ENCODE measurements around the gene TBX21. TPM values are rescaled to one million over a fixed set of nuclear protein-coding genes. Genes with fewer than 3 reads are reported as not detected.

The TBX21 gene
- total and polyA plus RNA-seq, 12 donors: 0.07 to 2.0 (median 0.21) TPM; not detected in 4

- WGBS, 2 donors: 1 to 2% methylated on average over 70 of the region's 70 CpGs
- Histone ChIP-seq H3K36me3 (no peaks in the 10 kb centered on the region), H3K27ac (no peak overlapping the region), H3K27me3 (peaks cover 0 to 96% (median 89%) of the 10 kb centered on the region in 7 donors), H3K9me3 (no peaks in the 10 kb centered on the region), H3K4me1 (peaks cover 0 to 11% (median 9%) of the 10 kb centered on the region in 9 donors), H3K4me3 (peak overlapping the region; percentile 10 to 52 (median 42))
- DNase-seq (peak in 1 of 2 donors; percentile 56), ATAC-seq (peak; percentile 84 to 95 (median 91))
- peak in 8 of 9 donors; percentile 31 to 70 (median 64) for TF ChIP-seq CTCF (IDR thresholded peaks at IDR 0.05)
- intact Hi-C loops (cut with DNase I): loop anchor here in 5 of 10 donors (5.0 to 10.0 kb wide), 5 partner anchors 85 to 125 kb away; partner anchors contain the start of gene TBKBP1 (in 1 of the 5)
Measured at GRCh38 chr17:47789611-47790561, 56.9 kb downstream of the TBX21 start.

GRCh38 chr17:47791025-47791424 lies 58.0 kb downstream of the TBX21 start:
- intact Hi-C loops (cut with DNase I): loop anchor here in 4 of 10 donors (5.0 to 10.0 kb wide), 4 partner anchors 86 to 126 kb away; no protein-coding TSS in a partner anchor

DNA sequence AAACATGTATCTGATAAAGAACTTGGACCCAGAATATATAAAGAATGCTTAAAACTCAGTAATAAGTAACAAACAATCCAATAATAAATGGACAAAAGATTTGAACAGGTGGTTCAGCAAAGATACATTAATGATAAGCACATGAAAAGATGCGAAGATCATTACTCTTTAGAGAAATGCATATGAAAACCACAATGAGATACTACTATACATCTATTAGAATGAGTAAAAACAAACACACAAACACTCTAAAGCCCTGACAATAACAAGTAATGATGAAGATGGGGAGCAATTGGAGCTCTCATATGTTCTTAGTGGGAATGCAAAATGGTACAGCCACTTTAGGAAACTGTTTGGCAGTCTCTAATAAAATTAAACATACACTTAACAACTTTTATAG lies 59.4 kb downstream of the TBX21 start:
- H3K4me3 ChIP-seq: no peak overlapping the region
- H3K27me3 ChIP-seq: peaks cover 0 to 90% (median 76%) of the 10 kb centered on the region in 7 donors
- no peaks in the 10 kb centered on the region for H3K9me3 ChIP-seq
- no peaks in the 10 kb centered on the region for H3K36me3 ChIP-seq
- intact Hi-C loops (cut with DNase I): loop anchor here in 4 of 10 donors (5.0 to 10.0 kb wide), 4 partner anchors 88 to 128 kb away; no protein-coding TSS in a partner anchor
- peaks cover 0 to 11% (median 9%) of the 10 kb centered on the region in 9 donors for H3K4me1 ChIP-seq
- no peak for ATAC-seq
- no peak for TF ChIP-seq CTCF (IDR thresholded peaks at IDR 0.05)
- no peak for DNase-seq
- WGBS, 2 donors: 76 to 83% methylated on average over 1 of the region's 1 CpG
- H3K27ac ChIP-seq: no peak overlapping the region

More at GRCh38 chr17:47791025-47791424, 58.0 kb downstream of the TBX21 start:
- Histone ChIP-seq H3K4me3 (no peak overlapping the region), H3K4me1 (peaks cover 0 to 11% (median 9%) of the 10 kb centered on the region in 9 donors), H3K27ac (no peak overlapping the region), H3K27me3 (peaks cover 0 to 95% (median 87%) of the 10 kb centered on the region in 7 donors), H3K9me3 (no peaks in the 10 kb centered on the region), H3K36me3 (no peaks in the 10 kb centered on the region)
- TF ChIP-seq CTCF (IDR thresholded peaks at IDR 0.05): no peak
- WGBS, 2 donors: 35 to 43% methylated on average over 3 of the region's 3 CpGs
- no peak for DNase-seq
- ATAC-seq: no peak

DNA sequence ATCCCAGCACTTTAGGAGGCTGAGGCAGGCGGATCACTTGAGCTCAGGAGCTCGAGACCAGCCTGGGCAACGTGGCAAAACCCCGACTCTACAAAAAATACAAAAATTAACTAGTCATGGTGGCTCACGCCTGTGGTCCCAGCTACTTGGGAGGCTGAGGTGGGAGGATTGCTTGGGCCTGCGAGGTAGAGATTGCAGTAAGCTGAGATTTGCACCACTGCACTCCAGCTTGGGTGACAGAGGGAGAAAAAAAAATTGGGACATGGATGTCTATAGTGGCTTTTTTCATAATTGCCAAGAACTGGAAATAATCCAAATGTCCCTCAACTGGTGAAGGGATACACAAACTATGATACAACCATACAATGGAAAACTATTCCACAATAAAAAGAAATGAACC lies 59.9 kb downstream of the TBX21 start:
- Histone ChIP-seq H3K4me1 (peaks cover 0 to 11% (median 9%) of the 10 kb centered on the region in 9 donors), H3K27me3 (peaks cover 0 to 88% (median 72%) of the 10 kb centered on the region in 7 donors), H3K27ac (no peak overlapping the region), H3K9me3 (no peaks in the 10 kb centered on the region), H3K4me3 (no peak overlapping the region), H3K36me3 (no peaks in the 10 kb centered on the region)
- no peak for TF ChIP-seq CTCF (IDR thresholded peaks at IDR 0.05)
- DNase-seq (no peak), ATAC-seq (no peak)
- intact Hi-C loops (cut with DNase I): loop anchor here in 4 of 10 donors (5.0 to 10.0 kb wide), 4 partner anchors 88 to 128 kb away; no protein-coding TSS in a partner anchor
- WGBS, 2 donors: 60 to 65% methylated on average over 6 of the region's 6 CpGs

All from heart right ventricle (tissue), 16 donors.